Suppressor macrophage treated with lipopolysaccharide for 1 hour (primary cell): ENCODE results near the gene TNS4.
A peak's percentile ranks its signal among the peaks of the same experiment; 100 is the strongest.

Experiments
- DNase-seq, 3 donors: peaks; one replicate each; pipeline ENCODE4 v3.0.0-alpha.2; 2020 to 2022

The TNS4 gene

GRCh38 chr17:40454613-40454995 is 46.8 kb downstream of the TNS4 start:
- DNase-seq = no peak

GRCh38 chr17:40453881-40454612 is 47.4 kb downstream of the TNS4 start:
- no peak for DNase-seq

GRCh38 chr17:40452921-40453378 is 48.5 kb downstream of the TNS4 start:
- DNase-seq = no peak

GRCh38 chr17:40452216-40452787 is 49.1 kb downstream of the TNS4 start:
- peak; percentile 35 to 59 (median 45) for DNase-seq

GRCh38 chr17:40451420-40451819 is 50.0 kb downstream of the TNS4 start:
- DNase-seq = no peak

- DNase-seq = peak; percentile 52 to 71 (median 56)
Measured at GRCh38 chr17:40450175-40450574, 51.2 kb downstream of the TNS4 start.

GRCh38 chr17:40448639-40449261 is 52.7 kb downstream of the TNS4 start:
- DNase-seq = peak; percentile 38 to 50 (median 49)

- peak; percentile 67 to 81 (median 70) for DNase-seq
Measured at GRCh38 chr17:40448213-40448638, 53.2 kb downstream of the TNS4 start.

GRCh38 chr17:40447806-40448205 is 53.6 kb downstream of the TNS4 start:
- no peak for DNase-seq

- no peak for DNase-seq
Measured at GRCh38 chr17:40447148-40447644, 54.2 kb downstream of the TNS4 start.

GRCh38 chr17:40445751-40446468 is 55.5 kb downstream of the TNS4 start:
- DNase-seq = no peak

GRCh38 chr17:40443988-40444899 is 57.2 kb downstream of the TNS4 start:
- peak in 2 of 3 donors; percentile 17 to 39 for DNase-seq

- DNase-seq = peak; percentile 82 to 94 (median 84)
Measured at GRCh38 chr17:40443196-40443987, 58.0 kb downstream of the TNS4 start, which contains the start of gene IGFBP4. Gene IGFBP4, plus strand, starts transcription at chr17:40443450. Its CDS starts 286 bp downstream, at chr17:40443736.

GRCh38 chr17:40442392-40443195 is 58.8 kb downstream of the TNS4 start:
- peak in 2 of 3 donors; percentile 19 to 54 for DNase-seq

- no peak for DNase-seq
Measured at GRCh38 chr17:40440166-40440565, 61.3 kb downstream of the TNS4 start.

- peak in 2 of 3 donors; percentile 27 to 31 for DNase-seq
Measured at GRCh38 chr17:40437095-40437732, 64.2 kb downstream of the TNS4 start.

GRCh38 chr17:40436636-40437035 is 64.8 kb downstream of the TNS4 start:
- peak; percentile 31 to 40 (median 36) for DNase-seq

- peak in 2 of 3 donors; percentile 41 to 48 for DNase-seq
Measured at GRCh38 chr17:40433551-40434415, 67.6 kb downstream of the TNS4 start.
